HL-60 (cell line): ENCODE measurements around the gene PYGB.

Experiments
- DNase-seq, 2 experiments: peaks; one replicate each; pipeline ENCODE4 v3.0.0-alpha.2; 2010 to 2020; ENCODE audit warnings: low read depth in 1 of 2, low spot score in 1 of 2
- H3K27ac ChIP-seq: fragments of 250-450 bp; sonication (Bioruptor Pico); replicated peaks from 2 replicates; pipeline ENCODE4 v1.5.1; 2020; ENCODE audit warnings: mild to moderate bottlenecking, moderate library complexity
- H3K27me3 ChIP-seq: fragments of 250-450 bp; sonication (Bioruptor Pico); 2 replicates; pipeline ENCODE4 v1.5.1; 2021; ENCODE audit warnings: mild to moderate bottlenecking, moderate library complexity; ENCODE audit not compliant: insufficient read depth, poor library complexity, severe bottlenecking
- H3K4me3 ChIP-seq: replicated peaks from 2 replicates; pipeline ENCODE4 v1.5.1; 2011; ENCODE audit warnings: mild to moderate bottlenecking, control low read depth, low read length; ENCODE audit not compliant: insufficient read depth
- CTCF ChIP-seq: IDR thresholded peaks from one replicate; pipeline ENCODE4 v1.5.1; 2011; ENCODE audit warnings: low read length, control low read depth, inconsistent platforms; ENCODE audit not compliant: insufficient read depth
- GABPA ChIP-seq: IDR thresholded peaks from 2 replicates; pipeline ENCODE4 v1.6.1; 2012; ENCODE audit warnings: low read depth
- POLR2AphosphoS5 ChIP-seq: IDR thresholded peaks from 2 replicates; pipeline ENCODE4 v1.6.1; 2012; ENCODE audit warnings: low read depth
- REST ChIP-seq: IDR thresholded peaks from 2 replicates; pipeline ENCODE4 v1.6.1; 2012; ENCODE audit warnings: low read depth; ENCODE audit not compliant: insufficient replicate concordance
- SPI1 ChIP-seq: IDR thresholded peaks from 2 replicates; pipeline ENCODE4 v1.6.1; 2012; ENCODE audit warnings: low read depth, mild to moderate bottlenecking, borderline replicate concordance

The PYGB gene

GRCh38 chr20:25280051-25280573 lies 32.2 kb downstream of the PYGB start:
- H3K4me3 ChIP-seq: no peak overlapping the region
- H3K27ac ChIP-seq: no peak overlapping the region
- no peak for DNase-seq
- no peaks in the 10 kb centered on the region for H3K27me3 ChIP-seq
- TF ChIP-seq GABPA (no peak), SPI1 (no peak), POLR2AphosphoS5 (no peak)

GRCh38 chr20:25280574-25281535 lies 33.0 kb downstream of the PYGB start:
- DNase-seq: no peak
- no peak for TF ChIP-seq CTCF
- TF ChIP-seq GABPA: no peak
- no peak for TF ChIP-seq POLR2AphosphoS5
- TF ChIP-seq SPI1: no peak
- no peak for TF ChIP-seq REST
- no peak overlapping the region for H3K4me3 ChIP-seq
- no peak overlapping the region for H3K27ac ChIP-seq
- no peaks in the 10 kb centered on the region for H3K27me3 ChIP-seq

- H3K27ac ChIP-seq: 0 out of 2 replicates have a peak overlapping the region, but pooled peaks have one; percentile 2
- no peaks in the 10 kb centered on the region for H3K27me3 ChIP-seq
- H3K4me3 ChIP-seq: no peak overlapping the region
- peak; percentile 99 for TF ChIP-seq POLR2AphosphoS5
- TF ChIP-seq REST: no peak
- peak; percentile 57; the same call in 1 of the 2 replicates for TF ChIP-seq GABPA
- no peak for TF ChIP-seq CTCF
- peak; percentile 85 to 97 for DNase-seq
Observed at GRCh38 chr20:25281541-25281991, 33.7 kb downstream of the PYGB start.

- Histone ChIP-seq H3K27ac (0 out of 2 replicates have a peak overlapping the region, but pooled peaks have one; percentile 2), H3K4me3 (no peak overlapping the region), H3K27me3 (no peaks in the 10 kb centered on the region)
- TF ChIP-seq REST: no peak
- no peak for TF ChIP-seq GABPA
- TF ChIP-seq SPI1: no peak
- no peak for TF ChIP-seq CTCF
- TF ChIP-seq POLR2AphosphoS5: no peak
- peak in 1 of 2 experiments; percentile 55 for DNase-seq
Observed at GRCh38 chr20:25282034-25282781, 34.3 kb downstream of the PYGB start.
